NT2/D1 (cell line): Measurements from ENCODE around the gene DCTN4.

Source experiments
- DNase-seq: peaks from one replicate; pipeline ENCODE4 v3.0.0-alpha.2; 2011; ENCODE audit warnings: low read depth, low spot score
- H3K27me3 ChIP-seq: 2 replicates; pipeline ENCODE4 v1.6.0; 2011; ENCODE audit warnings: mild to moderate bottlenecking; ENCODE audit not compliant: insufficient read length, insufficient read depth
- H3K36me3 ChIP-seq: 2 replicates; pipeline ENCODE4 v1.6.1; 2011; ENCODE audit warnings: mild to moderate bottlenecking, low read length, mixed read lengths; ENCODE audit not compliant: insufficient read depth, insufficient read length
- H3K4me1 ChIP-seq: 2 replicates; pipeline ENCODE4 v1.5.1; 2011; ENCODE audit not compliant: insufficient read depth, insufficient read length
- H3K4me3 ChIP-seq: 2 replicates; pipeline ENCODE4 v1.5.1; 2011; ENCODE audit warnings: low read depth; ENCODE audit not compliant: insufficient read length
- H3K9ac ChIP-seq: 2 replicates; pipeline ENCODE4 v1.6.0; 2011; ENCODE audit warnings: low read depth; ENCODE audit not compliant: insufficient read length
- H3K9me3 ChIP-seq: 2 replicates; pipeline ENCODE4 v1.5.1; 2011; ENCODE audit warnings: mild to moderate bottlenecking, low read length; ENCODE audit not compliant: insufficient read depth
- SUZ12 ChIP-seq: IDR thresholded peaks from 2 replicates; pipeline ENCODE4 v1.6.1; 2011; ENCODE audit not compliant: insufficient read length, insufficient read depth; ENCODE audit errors: extremely low read depth
- YY1 ChIP-seq: IDR thresholded peaks from 2 replicates; pipeline ENCODE4 v1.6.1; 2011; ENCODE audit not compliant: insufficient read length, insufficient read depth
- ZNF274 ChIP-seq: IDR thresholded peaks from 2 replicates; pipeline ENCODE4 v1.6.1; 2011; ENCODE audit warnings: mild to moderate bottlenecking, low read depth, low read length

DCTN4 gene

DNA sequence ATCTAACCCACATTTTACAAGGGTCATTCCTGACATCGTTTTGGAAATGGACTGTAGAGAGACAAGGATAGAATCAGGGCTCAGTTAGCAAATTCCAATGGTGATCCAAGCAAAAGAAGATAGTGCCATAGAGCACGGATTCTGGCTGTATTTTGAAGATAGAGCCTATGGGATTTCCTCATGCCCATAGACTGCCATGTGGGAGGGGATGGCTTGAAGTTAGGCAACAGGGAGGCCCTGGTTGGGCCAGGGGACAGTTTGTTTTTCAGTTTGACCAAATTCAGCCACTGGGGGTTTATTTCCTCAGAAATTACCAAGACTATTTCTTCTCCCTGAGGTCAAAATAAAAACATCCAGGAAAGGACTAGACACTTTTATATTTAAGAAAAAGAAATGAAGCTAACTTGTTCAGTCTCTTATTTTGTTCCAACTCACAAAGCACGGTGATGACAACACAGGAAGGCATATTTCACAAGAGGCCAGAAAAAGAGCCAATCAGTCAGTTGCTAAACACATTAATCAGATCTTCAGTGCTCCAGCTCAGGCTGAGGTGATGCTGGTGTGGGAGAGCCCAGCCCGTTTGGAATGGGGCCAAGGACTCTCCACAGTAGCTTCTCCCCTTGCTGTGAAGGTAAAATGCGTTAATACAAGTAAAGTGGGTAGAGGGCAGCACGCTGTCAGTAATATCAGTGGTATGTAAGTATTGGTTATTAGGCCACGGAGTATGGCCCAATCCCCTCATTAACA lies 4.4 kb upstream of the DCTN4 start:
- no peak overlapping the region for H3K4me3 ChIP-seq
- no peak for DNase-seq
- TF ChIP-seq YY1 (no peak), SUZ12 (no peak), ZNF274 (no peak)
- H3K4me1 ChIP-seq = no peaks in the 10 kb centered on the region
- no peak overlapping the region for H3K9ac ChIP-seq
- no peaks in the 10 kb centered on the region for H3K9me3 ChIP-seq
- H3K27me3 ChIP-seq = no peaks in the 10 kb centered on the region
- no peaks in the 10 kb centered on the region for H3K36me3 ChIP-seq

DNA sequence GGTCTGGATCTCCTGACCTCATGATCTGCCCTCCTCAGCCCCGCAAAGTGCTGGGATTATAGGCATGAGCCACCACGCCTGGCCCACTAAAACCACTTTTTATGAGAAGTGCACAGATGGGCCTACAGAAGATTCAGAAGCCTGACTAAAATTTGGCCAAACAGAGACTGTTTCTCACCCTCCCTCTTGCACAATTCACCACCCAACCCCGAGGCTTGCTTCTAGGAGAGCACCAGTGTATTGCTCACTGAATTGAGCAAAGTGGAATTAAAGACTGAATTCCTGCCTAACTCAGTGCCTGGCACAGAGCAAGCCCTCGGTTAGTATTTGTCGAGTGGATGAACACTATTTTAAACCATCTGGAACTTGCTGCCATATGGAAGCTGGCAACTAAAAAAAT lies 3.4 kb upstream of the DCTN4 start:
- no peak for DNase-seq
- Histone ChIP-seq H3K9me3 (no peaks in the 10 kb centered on the region), H3K27me3 (no peaks in the 10 kb centered on the region), H3K36me3 (no peaks in the 10 kb centered on the region), H3K9ac (no peak overlapping the region), H3K4me1 (no peaks in the 10 kb centered on the region), H3K4me3 (no peak overlapping the region)
- TF ChIP-seq YY1 (no peak), ZNF274 (no peak), SUZ12 (no peak)

DNA sequence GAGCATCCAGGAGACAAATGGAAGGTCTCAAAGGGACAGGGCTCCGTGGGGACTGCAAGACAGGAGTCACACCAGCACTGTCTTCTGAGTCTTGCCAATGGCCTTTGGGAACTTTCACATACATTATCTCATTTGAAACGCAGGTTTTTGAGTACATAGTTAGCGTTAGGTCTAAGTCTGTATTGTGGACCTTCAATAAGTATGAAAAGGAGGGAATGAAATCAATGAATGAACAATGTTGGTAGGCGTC lies 442 bp upstream of the DCTN4 start:
- H3K4me1 ChIP-seq = no peaks in the 10 kb centered on the region
- no peak for DNase-seq
- peaks cover 18% of the 10 kb centered on the region for H3K36me3 ChIP-seq
- no peaks in the 10 kb centered on the region for H3K27me3 ChIP-seq
- no peak for TF ChIP-seq SUZ12
- no peak for TF ChIP-seq YY1
- no peak for TF ChIP-seq ZNF274
- no peaks in the 10 kb centered on the region for H3K9me3 ChIP-seq
- H3K9ac ChIP-seq = peak overlapping the region; percentile 84
- H3K4me3 ChIP-seq = peak overlapping the region; percentile 83

- no peaks in the 10 kb centered on the region for H3K4me1 ChIP-seq
- no peaks in the 10 kb centered on the region for H3K9me3 ChIP-seq
- TF ChIP-seq ZNF274 = no peak
- TF ChIP-seq SUZ12 = no peak
- no peak for TF ChIP-seq YY1
- no peak for DNase-seq
- no peaks in the 10 kb centered on the region for H3K27me3 ChIP-seq
- H3K9ac ChIP-seq = peak overlapping the region; percentile 84
- peaks cover 29% of the 10 kb centered on the region for H3K36me3 ChIP-seq
- H3K4me3 ChIP-seq = peak overlapping the region; percentile 83
These were observed 650 bp downstream of the DCTN4 start for GRCh38 chr5:150758203-150758530.

- H3K27me3 ChIP-seq = no peaks in the 10 kb centered on the region
- H3K9ac ChIP-seq = no peak overlapping the region
- no peak overlapping the region for H3K4me3 ChIP-seq
- H3K9me3 ChIP-seq = no peaks in the 10 kb centered on the region
- peaks cover 34% of the 10 kb centered on the region for H3K36me3 ChIP-seq
- H3K4me1 ChIP-seq = no peaks in the 10 kb centered on the region
- DNase-seq = no peak
- TF ChIP-seq YY1 (no peak), ZNF274 (no peak), SUZ12 (no peak)
These were observed 1.6 kb downstream of the DCTN4 start for GRCh38 chr5:150757087-150757649.

DNA sequence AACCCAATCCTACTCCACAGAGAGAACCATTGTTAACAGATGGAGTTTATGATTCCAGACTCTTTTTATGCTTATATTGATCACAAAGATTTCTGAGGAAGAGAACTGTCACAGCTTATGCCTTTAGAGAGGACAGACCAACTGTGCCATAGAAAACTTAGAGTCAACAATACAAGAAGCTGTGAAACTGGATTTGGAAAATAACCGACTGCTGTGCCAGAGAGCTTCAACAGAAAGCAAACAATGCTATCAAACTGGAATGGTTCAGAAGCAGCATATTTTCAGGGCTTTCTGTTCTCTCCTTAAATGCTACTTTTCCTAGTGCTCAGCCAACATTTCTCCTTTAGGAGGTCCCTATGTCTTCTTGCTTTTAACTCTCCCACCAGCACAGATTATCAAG lies 5.0 kb downstream of the DCTN4 start:
- H3K9me3 ChIP-seq = no peaks in the 10 kb centered on the region
- DNase-seq = no peak
- no peaks in the 10 kb centered on the region for H3K4me1 ChIP-seq
- TF ChIP-seq YY1 = no peak
- TF ChIP-seq SUZ12 = no peak
- TF ChIP-seq ZNF274 = no peak
- H3K9ac ChIP-seq = no peak overlapping the region
- no peak overlapping the region for H3K4me3 ChIP-seq
- no peaks in the 10 kb centered on the region for H3K27me3 ChIP-seq
- peaks cover 52% of the 10 kb centered on the region for H3K36me3 ChIP-seq

DNA sequence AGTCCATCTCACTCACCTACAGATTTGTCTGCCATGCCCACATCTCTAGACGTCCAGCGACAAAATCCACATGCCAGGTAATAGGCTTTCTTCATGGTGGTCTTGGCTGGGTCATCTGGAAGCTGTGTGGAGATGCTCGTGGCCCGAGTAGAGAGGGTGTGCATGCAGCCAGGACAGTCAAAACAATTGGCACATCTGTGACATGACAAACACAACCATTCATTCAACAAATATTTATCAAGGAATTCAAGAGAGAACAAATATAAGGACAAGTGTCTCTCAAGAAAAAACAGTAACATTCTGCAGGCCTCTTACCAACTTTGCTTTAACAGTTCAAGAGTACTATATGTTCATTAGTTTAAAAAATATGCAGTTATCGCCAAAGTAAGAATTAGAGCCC lies 5.4 kb downstream of the DCTN4 start:
- Histone ChIP-seq H3K4me3 (no peak overlapping the region), H3K27me3 (no peaks in the 10 kb centered on the region), H3K36me3 (peaks cover 53% of the 10 kb centered on the region), H3K9me3 (no peaks in the 10 kb centered on the region), H3K9ac (no peak overlapping the region), H3K4me1 (no peaks in the 10 kb centered on the region)
- DNase-seq = no peak
- TF ChIP-seq SUZ12 (no peak), ZNF274 (no peak), YY1 (no peak)
